GM21528 (cell line): ENCODE measurements around the gene C17orf78.
"Not testable (repeated sequence)": the region's sequence is repeated elsewhere in the genome, so short reads cannot be mapped to it uniquely, and the experiment has no call there.

ENCODE experiments used
- ATAC-seq: cut with Tn5 transposase; IDR thresholded peaks from one replicate; pipeline ENCODE4 v1.9.1; 2021; ENCODE audit warnings: mild to moderate bottlenecking, moderate library complexity; ENCODE audit not compliant: unreplicated experiment, low FRiP score

C17orf78 gene

GRCh38 chr17:37375706-37376105, at the start of gene C17orf78:
TSS of gene C17orf78 (plus strand) at chr17:37375985. CDS start at chr17:37376093, 108 bp downstream.
- no peak for ATAC-seq

GRCh38 chr17:37327341-37328090, 48.3 kb upstream of the C17orf78 start:
- no peak for ATAC-seq

DNA sequence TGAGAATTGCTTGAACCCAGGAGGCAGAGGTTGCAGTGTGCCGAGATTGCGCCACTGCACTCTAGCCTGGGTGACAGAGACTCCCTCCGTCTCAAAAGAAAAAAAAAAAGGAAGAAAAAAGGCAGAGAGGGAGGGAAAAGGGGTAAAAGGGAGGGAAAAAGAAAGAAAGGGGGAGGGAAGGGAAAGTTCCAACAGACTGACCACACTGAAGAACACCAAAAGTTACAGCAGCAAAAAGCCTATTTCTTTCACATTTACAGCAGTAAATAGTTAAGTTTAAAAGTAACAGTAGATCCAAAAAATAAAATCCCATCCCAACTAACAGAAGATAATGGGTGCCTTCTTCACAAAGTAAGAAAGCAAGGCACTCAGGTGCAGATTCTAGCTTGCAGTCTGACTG, 36.9 kb upstream of the C17orf78 start:
- ATAC-seq, result no peak

DNA sequence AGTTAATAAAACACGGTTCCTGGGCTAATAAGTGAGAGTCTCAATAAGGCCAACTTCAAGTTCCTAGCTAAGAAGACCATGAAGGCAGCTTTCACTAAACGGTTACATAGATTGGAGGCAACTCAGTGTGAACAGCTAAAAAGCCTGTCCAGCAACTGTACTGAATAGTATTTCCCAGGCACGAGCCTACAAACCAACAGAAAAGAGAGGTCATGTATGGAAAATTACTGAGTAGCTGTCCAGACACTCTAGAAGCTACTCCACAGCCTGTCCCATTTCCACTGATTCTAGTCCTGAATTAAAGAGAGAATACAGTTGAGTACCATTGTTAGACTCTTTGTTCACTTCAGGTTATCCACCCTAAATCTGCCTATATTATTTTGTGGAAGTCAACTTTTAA, 36.5 kb upstream of the C17orf78 start:
- no peak for ATAC-seq

GRCh38 chr17:37340804-37341203, 35.0 kb upstream of the C17orf78 start:
- no peak for ATAC-seq

GRCh38 chr17:37342589-37342988, 33.2 kb upstream of the C17orf78 start:
- no peak for ATAC-seq

DNA sequence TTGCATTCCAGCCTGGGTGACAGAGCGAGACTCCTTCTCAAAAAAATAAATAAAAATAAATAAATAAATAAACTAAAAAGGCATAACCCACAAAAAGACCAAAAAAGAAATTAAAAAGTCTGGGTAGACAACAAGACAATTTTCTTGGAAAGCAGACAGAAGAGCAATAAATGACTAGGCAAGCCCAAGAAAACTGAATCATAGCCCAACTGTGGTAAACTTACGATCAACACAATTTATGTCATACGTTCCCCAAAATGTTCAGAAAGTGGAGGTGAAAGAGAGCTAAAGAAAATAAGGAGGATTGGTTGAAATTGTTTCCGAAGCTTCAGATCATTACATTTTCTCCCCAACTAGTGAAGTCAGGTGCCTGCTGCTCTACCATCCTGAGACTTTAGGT, 31.3 kb upstream of the C17orf78 start:
- no peak for ATAC-seq

DNA sequence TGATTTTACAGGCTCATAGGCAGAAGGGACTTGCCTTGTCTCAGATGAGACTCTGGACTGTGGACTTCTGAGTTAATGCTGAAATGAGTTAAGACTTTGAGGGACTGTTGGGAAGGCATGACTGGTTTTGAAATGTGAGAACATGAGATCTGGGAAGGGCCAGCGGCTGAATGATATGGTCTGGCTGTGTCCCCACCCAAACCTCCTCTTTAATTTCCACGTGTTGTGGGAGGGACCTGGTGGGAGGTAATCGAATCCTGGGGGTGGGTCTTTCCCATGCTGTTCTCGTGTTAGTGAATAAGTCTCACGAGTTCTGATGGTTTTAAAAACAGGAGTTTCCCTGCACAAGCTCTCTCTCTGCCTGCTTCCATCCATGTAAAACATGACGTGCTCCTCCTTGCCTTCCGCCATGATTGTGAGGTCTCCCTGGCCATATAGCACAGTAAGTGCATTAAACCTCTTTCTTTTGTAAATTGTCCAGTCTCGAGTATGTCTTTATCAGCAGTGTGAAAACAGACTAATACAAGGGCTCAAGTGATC, 28.9 kb upstream of the C17orf78 start:
- ATAC-seq, result not testable (repeated sequence)

- not testable (repeated sequence) for ATAC-seq
Observed at GRCh38 chr17:37356796-37357569, 18.8 kb upstream of the C17orf78 start.

DNA sequence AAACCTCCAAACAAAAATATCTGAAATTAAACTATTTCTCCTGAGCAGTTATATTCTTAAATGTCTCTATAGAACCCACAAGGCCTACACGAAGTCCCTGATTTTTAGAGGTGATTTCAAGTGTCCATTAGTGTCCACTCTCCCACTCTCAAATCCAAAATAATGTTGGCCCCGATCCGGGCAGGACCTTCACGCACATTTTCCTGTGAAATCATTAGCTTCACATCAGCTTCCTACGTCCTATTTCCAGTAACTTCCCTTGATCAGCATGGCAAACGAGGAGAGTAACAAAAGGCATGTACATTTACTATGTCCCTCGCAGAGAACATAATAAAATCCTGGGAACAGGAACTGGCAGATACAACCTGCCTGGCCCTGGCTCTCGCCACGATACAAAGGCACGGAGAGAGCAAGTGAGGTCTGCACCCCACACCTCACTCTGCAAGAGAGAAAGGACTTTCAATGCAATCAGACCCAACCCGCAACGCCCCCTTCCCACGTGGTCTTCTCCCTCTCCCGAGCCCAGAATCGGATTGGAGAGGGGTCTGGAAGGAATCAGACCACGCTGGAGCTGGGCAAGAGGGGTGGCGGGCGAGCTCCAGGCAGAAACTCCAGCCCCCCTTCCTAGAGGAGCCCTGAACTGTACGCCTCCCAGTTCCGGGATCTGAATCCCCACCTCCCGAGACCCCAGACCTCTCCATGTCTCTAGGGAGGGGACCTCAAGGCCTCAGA, 17.5 kb upstream of the C17orf78 start:
- ATAC-seq, result peak; percentile 18

GRCh38 chr17:37358830-37359681, 16.7 kb upstream of the C17orf78 start:
- peak; percentile 82 for ATAC-seq

DNA sequence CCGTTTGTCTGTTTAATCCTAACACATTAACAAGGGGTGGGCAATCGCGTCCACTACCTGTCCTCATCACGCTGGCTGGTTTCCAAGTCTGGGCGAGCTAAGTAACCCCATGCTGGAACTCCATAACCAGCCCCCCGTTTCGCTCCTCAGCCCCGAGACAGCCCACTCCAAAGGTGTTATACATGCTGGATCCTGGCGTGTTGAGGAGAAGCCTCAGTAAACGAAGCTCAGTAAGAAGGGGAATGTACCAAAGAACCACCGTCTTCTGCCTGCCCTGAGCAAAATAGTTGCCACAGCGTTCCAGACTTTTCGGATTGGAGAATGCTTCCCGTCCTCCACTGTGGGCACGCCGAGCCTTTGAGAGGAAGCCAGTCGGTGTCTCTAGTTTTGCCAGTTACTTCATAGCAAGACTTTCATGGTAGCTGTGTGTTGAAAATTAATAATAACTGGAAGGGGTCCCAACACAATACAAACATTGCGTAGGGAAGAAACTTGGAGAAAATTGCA, 16.1 kb upstream of the C17orf78 start:
- no peak for ATAC-seq

GRCh38 chr17:37360632-37361031, 15.2 kb upstream of the C17orf78 start:
- no peak for ATAC-seq

DNA sequence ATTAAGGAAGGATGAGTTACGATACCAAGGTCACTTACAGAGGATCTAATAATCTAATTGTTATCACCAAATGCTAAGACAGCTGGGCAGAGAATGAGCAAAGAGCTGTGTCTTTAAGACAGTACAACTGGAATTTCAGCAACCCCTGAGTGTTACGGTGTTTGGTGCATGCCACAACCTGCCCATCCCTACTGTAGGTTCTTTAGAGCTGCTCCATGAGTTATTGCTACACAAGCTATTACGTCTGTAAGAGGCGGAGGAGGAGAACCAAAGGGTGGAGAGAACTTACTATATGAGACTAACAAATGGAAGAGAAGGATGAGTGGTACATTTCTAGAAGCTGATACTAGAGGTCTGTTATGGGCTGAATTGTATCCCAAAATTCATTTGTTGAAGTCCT, 14.2 kb upstream of the C17orf78 start:
- no peak for ATAC-seq

DNA sequence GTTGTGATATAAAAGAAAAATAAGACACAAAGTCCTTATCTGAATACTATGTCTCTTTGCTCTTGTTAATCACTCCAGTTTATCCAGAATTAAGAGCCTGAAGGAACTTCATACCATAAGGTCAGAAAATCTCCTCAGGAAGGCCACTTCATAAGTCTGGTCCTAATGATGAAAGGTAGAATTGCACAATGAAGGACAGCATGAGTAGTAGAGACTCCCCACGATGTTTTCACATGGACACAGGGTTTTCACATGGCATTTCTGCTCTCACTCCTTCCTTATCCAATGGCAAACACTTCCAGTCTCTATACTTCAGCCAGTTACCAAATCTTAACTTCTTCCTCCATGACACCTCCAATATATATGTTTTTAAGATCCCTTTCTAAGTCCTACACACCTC, 10.2 kb upstream of the C17orf78 start:
- no peak for ATAC-seq

GRCh38 chr17:37368577-37368976, 7.2 kb upstream of the C17orf78 start:
- no peak for ATAC-seq

GRCh38 chr17:37373530-37374159, 2.1 kb upstream of the C17orf78 start:
- peak; percentile 57 for ATAC-seq

DNA sequence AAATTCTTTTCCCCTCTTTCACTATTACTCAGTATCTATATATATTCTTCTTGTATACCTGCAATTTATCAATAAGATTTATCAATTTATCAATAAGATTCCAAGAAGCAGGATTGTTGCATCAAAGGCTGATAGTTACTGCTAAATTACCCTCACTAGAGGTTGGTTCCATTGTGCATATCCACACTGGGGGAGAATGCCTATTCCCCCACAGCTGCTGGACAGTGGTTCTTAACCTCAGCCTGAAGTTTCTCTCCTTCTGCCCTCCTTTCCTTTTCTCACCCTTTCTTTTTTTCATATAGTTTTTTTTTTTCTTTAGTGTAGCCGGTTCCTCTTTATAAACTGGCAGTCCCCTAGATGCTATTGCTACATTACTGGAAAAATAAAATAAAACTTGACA, 6.3 kb downstream of the C17orf78 start:
- no peak for ATAC-seq

- ATAC-seq, result no peak
Observed at GRCh38 chr17:37384560-37385149, 8.9 kb downstream of the C17orf78 start.
